HCT116 (cell line): Measurements from ENCODE around the gene IGSF21. TPM values are rescaled to one million over a fixed set of nuclear protein-coding genes. Genes with fewer than 3 reads are reported as not detected.

Source experiments
- ATAC-seq: fragments of 200-7000 bp; cut with Tn5 transposase; 2 replicates; pipeline ENCODE4 v1.9.1; 2020; ENCODE audit warnings: mild to moderate bottlenecking, moderate library complexity
- BruUV-seq: library from RNA; stranded (reverse); fragments of 400-500 nt; replicated peaks from 2 replicates; lab custom pipeline; 2021; lab: Mats Ljungman, UMichigan
- CTCF ChIA-PET: fragments of 300-600 bp; sonication (Branson Sonifier 250); formaldehyde crosslinking; loops from one replicate; lab custom pipeline; 2021; ENCODE audit warnings: antibody characterized with exemption; lab: Charles Lee
- POLR2A ChIA-PET: fragments of 300-600, 350-600 bp; sonication (Branson Sonifier 250); formaldehyde crosslinking; loops from one replicate; lab custom pipeline; 2021; ENCODE audit warnings: antibody characterized with exemption; lab: Charles Lee
- RAD21 ChIA-PET, 2 experiments: fragments of 300-600 bp; sonication (Branson Sonifier 250); formaldehyde crosslinking; loops; one replicate each; lab custom pipeline; 2023; ENCODE audit warnings: low total read pairs in 2 of 2; ENCODE audit not compliant: uncharacterized antibody in 2 of 2, unreplicated experiment in 2 of 2, low non-redundant PET in 1 of 2; lab: Charles Lee
- DNase-seq: peaks from one replicate; pipeline ENCODE4 v3.0.0-alpha.2; 2010; ENCODE audit warnings: low read depth, low spot score
- H2AFZ ChIP-seq: fragments of 200-600 bp; shearing (Covaris generic), sonication (generic); 2 replicates; pipeline ENCODE4 v1.6.1; 2017; ENCODE audit warnings: low read depth, mixed run types, mixed read lengths, antibody characterized with exemption, low read length; ENCODE audit not compliant: poor library complexity, severe bottlenecking
- H3K27ac ChIP-seq: 2 replicates; pipeline ENCODE4 v1.5.1; 2012; ENCODE audit warnings: low read depth, low read length
- H3K27me3 ChIP-seq: fragments of 200-600 bp; sonication (generic); 2 replicates; pipeline ENCODE4 v1.6.1; 2016; ENCODE audit warnings: mixed run types, low read length, mixed read lengths; ENCODE audit not compliant: insufficient read depth
- H3K36me3 ChIP-seq, 2 experiments: fragments of 200-500 bp in 1 of 2; fragments of 200-600 bp in 1 of 2; sonication (Bioruptor generic) in 1 of 2; sonication (generic) in 1 of 2; 2 replicates each; pipeline versions ENCODE4 v1.5.1 to v1.6.1; 2014 to 2016; ENCODE audit warnings: low read length in 2 of 2, inconsistent platforms in 1 of 2, mixed read lengths in 1 of 2, mixed run types in 1 of 2; ENCODE audit not compliant: insufficient read depth in 2 of 2, control insufficient read depth in 1 of 2
- H3K4me1 ChIP-seq, 2 experiments: fragments of 200-600 bp in 1 of 2; sonication (generic) in 1 of 2; 2 replicates each; pipeline versions ENCODE4 v1.5.1 to v1.6.1; 2012 to 2017; ENCODE audit warnings: low read length in 2 of 2, inconsistent platforms in 1 of 2, mild to moderate bottlenecking in 1 of 2, mixed read lengths in 1 of 2, mixed run types in 1 of 2, moderate library complexity in 1 of 2; ENCODE audit not compliant: insufficient read depth in 2 of 2, control insufficient read depth in 1 of 2
- H3K4me2 ChIP-seq: fragments of 200-600 bp; sonication (generic); 2 replicates; pipeline ENCODE4 v1.6.1; 2017; ENCODE audit warnings: mixed run types, low read length, mixed read lengths
- H3K4me3 ChIP-seq, 2 experiments: fragments of 200-600 bp in 1 of 2; sonication (generic) in 1 of 2; replicated peaks in 1 of 2; 2 replicates each; pipeline ENCODE4 v1.5.1; 2011 to 2016; ENCODE audit warnings: low read length in 2 of 2, control low read depth in 1 of 2, low read depth in 1 of 2, mild to moderate bottlenecking in 1 of 2, mixed read lengths in 1 of 2, mixed run types in 1 of 2
- H3K79me2 ChIP-seq: fragments of 200-600 bp; sonication (generic); 2 replicates; pipeline ENCODE4 v1.6.1; 2017; ENCODE audit warnings: mild to moderate bottlenecking, mixed run types, low read length, moderate library complexity, mixed read lengths; ENCODE audit not compliant: insufficient read depth
- H3K9ac ChIP-seq: fragments of 200-600 bp; sonication (generic); 2 replicates; pipeline ENCODE4 v1.6.1; 2016; ENCODE audit warnings: low read length, mixed read lengths
- H3K9me2 ChIP-seq: fragments of 200-600 bp; sonication (generic), shearing (Covaris generic); 2 replicates; pipeline ENCODE4 v1.6.1; 2017; ENCODE audit warnings: mixed run types, mild to moderate bottlenecking, moderate library complexity; ENCODE audit not compliant: insufficient read depth
- H3K9me3 ChIP-seq, 2 experiments: fragments of 200-500 bp in 1 of 2; fragments of 200-600 bp in 1 of 2; sonication (Bioruptor generic) in 1 of 2; sonication (generic) in 1 of 2; 2 replicates each; pipeline ENCODE4 v1.6.1; 2014 to 2017; ENCODE audit warnings: low read length in 2 of 2, mixed read lengths in 2 of 2, inconsistent platforms in 1 of 2, low read depth in 1 of 2, mild to moderate bottlenecking in 1 of 2, mixed run types in 1 of 2, moderate library complexity in 1 of 2; ENCODE audit not compliant: control insufficient read depth in 1 of 2, insufficient read depth in 1 of 2
- H4K20me1 ChIP-seq: fragments of 200-600 bp; sonication (generic), shearing (Covaris generic); 2 replicates; pipeline ENCODE4 v1.6.1; 2017; ENCODE audit warnings: mixed run types, mild to moderate bottlenecking, moderate library complexity; ENCODE audit not compliant: insufficient read depth
- EGR1 ChIP-seq: IDR thresholded peaks from 2 replicates; pipeline ENCODE4 v1.6.1; 2012; ENCODE audit warnings: low read depth
- EZH2 ChIP-seq: fragments of 200-600 bp; sonication (generic); IDR thresholded peaks from 2 replicates; pipeline ENCODE4 v1.6.1; 2017; ENCODE audit warnings: antibody characterized with exemption, mixed run types
- EZH2phosphoT487 ChIP-seq: fragments of 200-600 bp; IDR thresholded peaks from 2 replicates; pipeline ENCODE4 v1.6.1; 2018; ENCODE audit warnings: antibody characterized with exemption, borderline replicate concordance
- JUND ChIP-seq: IDR thresholded peaks from 2 replicates; pipeline ENCODE4 v1.6.1; 2012
- POLR2A ChIP-seq: IDR thresholded peaks from 2 replicates; pipeline ENCODE4 v1.7.0; 2011; ENCODE audit warnings: borderline replicate concordance; ENCODE audit not compliant: insufficient read depth, insufficient read length; ENCODE audit errors: extremely low read depth
- POLR2AphosphoS5 ChIP-seq: IDR thresholded peaks from 2 replicates; pipeline ENCODE4 v1.6.1; 2011; ENCODE audit warnings: mild to moderate bottlenecking, low read depth, low read length, moderate library complexity
- RAD21 ChIP-seq: IDR thresholded peaks from 2 replicates; pipeline ENCODE4 v1.6.1; 2012; ENCODE audit warnings: low read depth, mild to moderate bottlenecking
- SIN3A ChIP-seq: IDR thresholded peaks from 2 replicates; pipeline ENCODE4 v1.6.1; 2012; ENCODE audit warnings: low read depth
- YY1 ChIP-seq: IDR thresholded peaks from 2 replicates; pipeline ENCODE4 v1.6.1; 2011; ENCODE audit warnings: low read length, low read depth, moderate library complexity, mild to moderate bottlenecking; ENCODE audit not compliant: insufficient replicate concordance; ENCODE audit errors: extremely low read depth
- ZBTB33 ChIP-seq: IDR thresholded peaks from 2 replicates; pipeline ENCODE4 v1.6.1; 2011; ENCODE audit warnings: mild to moderate bottlenecking, low read length, moderate library complexity; ENCODE audit not compliant: insufficient replicate concordance; ENCODE audit errors: extremely low read depth
- intact Hi-C: fragments of 100-400 bp; cut with micrococcal nuclease; formaldehyde crosslinking; loops from 2 replicates; pipeline ENCODE4 v1.10.0; 2022
- total RNA-seq: library from RNA; stranded (reverse); gene quantifications from one replicate; pipeline ENCODE4 v1.2.1, GENCODE V29; 2021; ENCODE audit not compliant: unreplicated experiment
- TF ChIP-seq, protein P1 (sequence below): IDR thresholded peaks from 2 replicates; pipeline ENCODE4 v1.6.1; 2012
- TF ChIP-seq, protein P2 (sequence below), 3 experiments: fragments of 200-600 bp in 1 of 3; sonication (generic) in 1 of 3; IDR thresholded peaks in 2 of 3; conservative IDR thresholded peaks in 1 of 3; 2 replicates each; pipeline ENCODE4 v1.5.1; 2012 to 2017; ENCODE audit warnings: low read depth in 2 of 3, low read length in 2 of 3, antibody characterized with exemption in 1 of 3, borderline replicate concordance in 1 of 3, control low read depth in 1 of 3, mild to moderate bottlenecking in 1 of 3, mixed read lengths in 1 of 3, mixed run types in 1 of 3, moderate library complexity in 1 of 3; ENCODE audit not compliant: insufficient read depth in 1 of 3

Gene IGSF21
- total RNA-seq, 1 experiment from 2014 or later: not detected

- H2AFZ ChIP-seq: no peak overlapping the region
- ATAC-seq (no peak), DNase-seq (no peak)
- no peak overlapping the region for H3K27ac ChIP-seq
- ChIA-PET CTCF (no interaction called here), RAD21 (no interaction called here), POLR2A (no interaction called here)
- peaks cover 52% of the 10 kb centered on the region for H3K27me3 ChIP-seq
- no peak overlapping the region for H3K4me2 ChIP-seq
- no peak overlapping the region for H3K9ac ChIP-seq
- TF ChIP-seq YY1 (no peak), SIN3A (no peak)
- no peaks in the 10 kb centered on the region for H3K9me3 ChIP-seq
- no peaks in the 10 kb centered on the region for H4K20me1 ChIP-seq
- BruUV-seq: no TSS peak
- no peaks in the 10 kb centered on the region for H3K4me1 ChIP-seq
- no peaks in the 10 kb centered on the region for H3K9me2 ChIP-seq
- H3K4me3 ChIP-seq: no peak overlapping the region
- no peaks in the 10 kb centered on the region for H3K36me3 ChIP-seq
- intact Hi-C loops: no loop called here
- H3K79me2 ChIP-seq: no peaks in the 10 kb centered on the region
These were observed 71.4 kb downstream of the IGSF21 start for GRCh38 chr1:18179009-18179408.

DNA sequence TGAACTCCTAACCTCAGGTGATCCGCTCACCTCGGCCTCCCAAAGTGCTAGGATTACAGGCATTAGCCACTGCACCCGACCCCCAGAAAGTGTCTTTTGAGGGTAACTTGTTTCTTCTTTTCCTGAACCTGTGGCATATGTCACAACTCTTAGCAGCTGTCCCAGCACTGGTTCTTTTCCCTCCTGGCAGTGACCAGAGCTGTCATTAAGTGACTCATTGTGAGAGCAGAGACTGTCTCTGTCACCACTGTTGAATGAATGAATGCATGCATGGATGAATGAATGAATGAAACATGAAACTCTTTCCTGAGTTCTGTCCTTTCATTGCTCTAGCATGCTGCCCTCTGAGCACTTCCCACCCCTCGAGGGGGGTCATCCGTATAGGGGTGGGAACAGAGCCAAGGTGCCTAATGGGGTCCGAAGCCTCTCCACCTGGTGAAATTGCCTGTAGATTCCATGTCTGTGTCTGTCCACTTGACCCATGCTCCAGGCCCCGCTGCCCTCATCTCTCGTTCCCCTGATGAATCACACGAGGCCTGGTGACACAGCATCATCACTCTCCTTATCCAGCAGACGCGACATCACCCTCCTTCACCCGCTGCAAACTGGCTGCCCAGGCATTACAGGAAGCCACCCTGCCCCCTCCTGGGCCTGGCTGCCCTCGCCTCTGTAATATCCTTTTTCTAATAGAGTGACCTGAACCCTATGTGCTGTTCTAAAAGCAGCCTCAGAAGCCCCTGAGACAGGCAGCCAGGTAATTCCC is 75.0 kb downstream of the IGSF21 start:
- no peaks in the 10 kb centered on the region for H3K9me2 ChIP-seq
- CTCF ChIA-PET: no interaction called here
- no peaks in the 10 kb centered on the region for H3K79me2 ChIP-seq
- ATAC-seq (peak; percentile 50; the same call in 1 of the 2 replicates), DNase-seq (no peak)
- H3K4me3 ChIP-seq: no peak overlapping the region
- no TSS peak for BruUV-seq
- TF ChIP-seq YY1 (no peak), SIN3A (no peak), EGR1 (no peak), RAD21 (no peak; the same call in 1 of the 2 replicates), EZH2 (no peak), POLR2AphosphoS5 (no peak), ZBTB33 (no peak), EZH2phosphoT487 (no peak), JUND (no peak), POLR2A (no peak)
- TF ChIP-seq, protein P1, sequence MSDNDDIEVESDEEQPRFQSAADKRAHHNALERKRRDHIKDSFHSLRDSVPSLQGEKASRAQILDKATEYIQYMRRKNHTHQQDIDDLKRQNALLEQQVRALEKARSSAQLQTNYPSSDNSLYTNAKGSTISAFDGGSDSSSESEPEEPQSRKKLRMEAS: no peak
- TF ChIP-seq, protein P2, sequence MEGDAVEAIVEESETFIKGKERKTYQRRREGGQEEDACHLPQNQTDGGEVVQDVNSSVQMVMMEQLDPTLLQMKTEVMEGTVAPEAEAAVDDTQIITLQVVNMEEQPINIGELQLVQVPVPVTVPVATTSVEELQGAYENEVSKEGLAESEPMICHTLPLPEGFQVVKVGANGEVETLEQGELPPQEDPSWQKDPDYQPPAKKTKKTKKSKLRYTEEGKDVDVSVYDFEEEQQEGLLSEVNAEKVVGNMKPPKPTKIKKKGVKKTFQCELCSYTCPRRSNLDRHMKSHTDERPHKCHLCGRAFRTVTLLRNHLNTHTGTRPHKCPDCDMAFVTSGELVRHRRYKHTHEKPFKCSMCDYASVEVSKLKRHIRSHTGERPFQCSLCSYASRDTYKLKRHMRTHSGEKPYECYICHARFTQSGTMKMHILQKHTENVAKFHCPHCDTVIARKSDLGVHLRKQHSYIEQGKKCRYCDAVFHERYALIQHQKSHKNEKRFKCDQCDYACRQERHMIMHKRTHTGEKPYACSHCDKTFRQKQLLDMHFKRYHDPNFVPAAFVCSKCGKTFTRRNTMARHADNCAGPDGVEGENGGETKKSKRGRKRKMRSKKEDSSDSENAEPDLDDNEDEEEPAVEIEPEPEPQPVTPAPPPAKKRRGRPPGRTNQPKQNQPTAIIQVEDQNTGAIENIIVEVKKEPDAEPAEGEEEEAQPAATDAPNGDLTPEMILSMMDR (IDR thresholded peaks at IDR 0.05 in 2 of 3, conservative IDR thresholded peaks at IDR 0.05 in 1 of 3; ENCODE audit: borderline replicate concordance in 1 of 3, insufficient read depth in 1 of 3, low read depth in 2 of 3, low read length in 2 of 3): no peak
- H4K20me1 ChIP-seq: no peaks in the 10 kb centered on the region
- peaks cover 66% of the 10 kb centered on the region for H3K27me3 ChIP-seq
- RAD21 ChIA-PET: no interaction called here
- no peaks in the 10 kb centered on the region for H3K36me3 ChIP-seq
- H3K9ac ChIP-seq: no peak overlapping the region
- H2AFZ ChIP-seq: no peak overlapping the region
- no peaks in the 10 kb centered on the region for H3K9me3 ChIP-seq
- no peak overlapping the region for H3K4me2 ChIP-seq
- intact Hi-C loops: no loop called here
- no peak overlapping the region for H3K27ac ChIP-seq
- POLR2A ChIA-PET: no interaction called here
- H3K4me1 ChIP-seq: no peaks in the 10 kb centered on the region
